Kidney tubule cell (primary cell): Measurements from ENCODE around the gene HIPK2.
A peak's percentile ranks its signal among the peaks of the same experiment; 100 is the strongest.
"Not testable (repeated sequence)": the region's sequence is repeated elsewhere in the genome, so short reads cannot be mapped to it uniquely, and the experiment has no call there.

Source experiments
- DNase-seq: peaks from one replicate; pipeline ENCODE4 v3.0.0-alpha.2; 2018; ENCODE audit warnings: low spot score

The HIPK2 gene

DNA sequence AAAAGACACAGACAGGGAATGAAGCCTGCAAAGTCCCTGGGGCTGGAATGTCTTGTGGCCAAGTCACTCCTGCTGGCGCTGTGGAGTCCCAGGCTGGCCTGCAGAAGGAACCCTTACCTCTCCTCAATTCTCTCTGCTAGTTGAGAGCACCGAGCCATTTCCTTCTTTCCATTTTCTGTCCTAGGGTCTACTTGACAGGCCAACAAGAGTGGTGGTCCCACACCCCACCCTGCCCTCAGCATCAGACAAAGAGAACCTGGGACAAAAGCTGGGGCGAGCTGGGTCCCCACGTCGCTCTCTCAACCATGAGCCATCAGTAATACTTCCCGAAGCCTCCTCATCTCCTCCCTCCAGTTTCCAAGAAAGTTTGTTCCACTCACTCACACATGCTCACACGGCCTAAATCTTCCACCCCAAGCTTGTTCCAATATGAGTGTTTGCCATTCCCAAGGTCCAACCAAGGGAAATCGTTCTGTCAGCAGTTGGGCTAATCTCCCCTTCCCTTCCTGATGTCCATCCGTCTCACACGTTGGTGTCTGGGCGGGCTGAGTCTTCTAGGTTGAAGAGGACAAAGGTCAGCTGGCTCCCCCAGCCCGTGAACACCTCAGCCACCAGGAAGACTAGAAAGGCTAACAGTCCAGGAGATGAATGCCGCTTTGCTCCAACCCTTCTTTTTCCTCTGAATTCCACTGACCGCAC lies 210.0 kb downstream of the HIPK2 start:
- DNase-seq: no peak

DNA sequence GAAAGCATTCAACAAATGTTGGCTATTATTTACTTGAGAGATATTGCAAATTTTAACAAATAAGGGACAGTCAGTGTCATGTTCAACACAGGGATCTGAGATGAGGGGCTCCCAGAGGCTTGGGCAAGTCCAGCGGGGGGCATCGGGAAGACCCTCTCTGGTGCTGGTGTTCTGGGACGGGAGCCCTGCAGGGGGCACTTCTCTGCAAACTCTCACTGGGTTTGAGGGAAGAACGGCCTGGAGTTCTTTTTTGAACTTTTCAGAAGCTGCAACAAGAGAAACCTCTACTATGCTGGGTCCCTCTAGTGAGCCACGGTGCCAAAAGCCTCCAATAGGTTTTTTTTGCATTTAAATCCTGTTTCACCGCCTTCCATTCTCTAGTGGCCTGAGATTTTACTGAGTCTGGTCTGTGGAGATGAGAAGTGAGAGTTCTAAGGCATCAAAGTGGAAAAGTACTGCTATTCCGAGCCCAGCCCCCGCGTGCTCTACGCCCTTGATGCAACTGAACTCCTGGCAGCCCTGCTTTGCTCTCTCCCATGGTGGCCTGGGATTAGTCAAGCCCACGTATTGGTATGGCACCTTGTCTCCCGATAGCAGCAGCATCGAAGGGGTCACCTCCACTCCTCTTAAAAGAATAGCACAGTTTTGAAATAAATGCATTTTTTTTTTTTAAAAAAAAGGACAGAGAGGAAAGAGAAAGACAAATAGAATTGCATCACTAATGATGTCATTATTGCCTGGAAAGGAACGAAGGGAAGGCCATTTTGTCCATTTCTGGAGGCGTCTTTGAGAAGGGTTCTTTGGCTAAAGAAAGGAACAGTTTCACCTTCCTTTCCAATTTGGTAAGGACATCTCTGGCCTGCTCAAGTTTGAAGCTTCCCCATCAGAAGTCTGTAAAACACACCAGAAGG lies 210.8 kb downstream of the HIPK2 start:
- no peak for DNase-seq

DNA sequence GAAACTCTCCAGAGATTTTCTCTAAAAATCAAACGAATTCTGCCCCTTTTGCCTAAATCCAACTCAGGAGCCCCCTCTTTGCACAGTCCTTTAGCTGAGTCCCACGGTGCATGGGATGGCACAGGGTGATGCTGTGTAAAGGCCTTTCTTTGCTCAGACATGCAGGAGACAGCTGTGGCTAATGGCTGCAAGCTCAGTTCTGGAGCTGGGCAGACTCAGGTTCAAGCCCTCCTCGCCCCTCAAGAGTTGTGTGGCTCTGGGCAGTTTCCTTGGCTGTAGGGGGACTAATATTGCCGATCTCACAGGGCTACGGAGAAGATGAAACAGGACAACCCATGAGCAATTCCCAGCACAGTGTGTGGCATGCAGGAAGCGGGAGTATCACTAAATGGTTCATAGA lies 211.7 kb downstream of the HIPK2 start:
- no peak for DNase-seq

DNA sequence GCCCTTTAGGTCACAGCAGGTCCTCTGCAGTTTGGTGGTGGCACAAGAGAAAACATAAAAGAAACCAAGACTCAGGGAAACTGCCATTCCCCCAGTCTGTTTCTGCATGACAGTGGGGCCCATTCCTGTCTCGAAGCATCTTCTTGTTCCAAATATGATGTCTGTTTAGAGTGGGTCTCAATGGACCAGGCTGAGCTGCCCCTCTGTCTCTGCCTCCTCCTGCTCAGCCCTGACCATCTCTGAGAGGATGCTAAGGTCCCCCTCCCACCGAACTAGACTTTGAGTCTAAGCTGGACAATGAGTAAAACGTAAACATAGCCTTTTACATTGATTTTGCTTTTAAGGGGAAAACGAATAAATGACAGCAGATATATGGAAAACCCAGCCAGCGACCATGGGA lies 213.9 kb downstream of the HIPK2 start:
- DNase-seq: no peak

DNA sequence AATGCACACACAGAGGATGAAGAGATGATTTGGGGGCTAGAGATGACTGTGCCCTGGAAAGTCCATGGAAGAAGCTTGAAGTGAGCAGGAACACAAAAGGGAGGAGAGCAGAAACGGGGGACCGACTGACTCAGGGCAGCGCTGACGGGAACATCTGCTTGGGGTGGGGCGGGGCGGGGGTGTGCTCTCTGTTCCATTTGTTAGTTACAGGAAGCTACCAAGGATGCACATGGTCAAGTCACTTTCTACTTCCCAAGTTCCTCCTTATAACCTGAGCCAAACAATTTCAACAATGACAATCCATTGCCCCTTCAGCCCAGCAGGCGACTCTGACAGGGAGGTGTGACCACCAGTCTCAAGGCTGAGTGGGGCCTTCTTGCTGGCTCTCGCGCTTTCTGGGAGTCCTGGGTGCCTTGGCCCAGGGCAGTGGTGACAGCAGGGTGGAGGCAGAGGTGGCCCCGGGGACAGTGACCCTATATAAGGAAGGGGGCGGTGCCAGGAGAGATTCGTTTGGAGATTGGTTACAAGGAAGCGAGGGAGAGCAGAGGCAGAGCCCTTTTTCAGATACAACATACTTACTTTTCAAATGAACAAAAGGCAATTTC lies 214.7 kb downstream of the HIPK2 start:
- DNase-seq: no peak

DNA sequence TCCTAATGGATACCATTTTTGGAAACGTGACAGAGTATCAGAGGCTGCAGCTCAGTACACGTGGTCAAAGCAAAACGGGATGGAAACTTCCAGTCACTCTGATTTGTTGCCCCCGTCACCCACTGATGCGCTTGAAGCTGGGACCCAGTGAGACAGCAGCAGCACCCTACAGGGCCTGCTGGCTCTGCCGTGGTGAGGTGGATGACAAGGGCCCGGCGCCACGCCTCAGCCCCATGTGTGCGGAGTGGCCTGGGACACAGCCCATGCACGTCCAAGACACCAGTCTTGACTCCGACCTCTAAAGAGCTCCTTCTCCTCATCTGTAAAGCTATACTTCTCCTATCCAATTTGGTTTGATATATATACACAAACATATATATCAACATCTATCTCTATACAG lies 215.3 kb downstream of the HIPK2 start:
- DNase-seq: no peak

DNA sequence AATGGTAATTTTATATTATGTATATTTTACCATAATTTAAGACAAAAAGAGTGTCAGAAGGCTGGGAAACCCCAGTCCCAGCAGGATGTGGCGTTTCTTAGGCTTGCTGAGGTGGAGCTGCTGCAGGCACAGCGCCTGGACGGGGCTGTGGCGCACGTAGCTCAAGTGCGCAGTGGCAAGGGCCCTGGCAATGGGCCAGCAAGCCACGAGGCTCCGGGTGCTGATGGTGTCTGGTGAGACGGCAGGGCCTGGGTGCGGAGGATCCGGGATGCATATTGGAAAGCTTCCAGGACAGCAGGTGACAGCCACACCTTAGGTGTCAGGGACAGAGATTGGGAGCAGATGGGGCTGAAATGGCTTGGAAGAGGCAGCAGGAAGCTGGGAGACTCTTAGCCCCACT lies 217.1 kb downstream of the HIPK2 start:
- no peak for DNase-seq

DNA sequence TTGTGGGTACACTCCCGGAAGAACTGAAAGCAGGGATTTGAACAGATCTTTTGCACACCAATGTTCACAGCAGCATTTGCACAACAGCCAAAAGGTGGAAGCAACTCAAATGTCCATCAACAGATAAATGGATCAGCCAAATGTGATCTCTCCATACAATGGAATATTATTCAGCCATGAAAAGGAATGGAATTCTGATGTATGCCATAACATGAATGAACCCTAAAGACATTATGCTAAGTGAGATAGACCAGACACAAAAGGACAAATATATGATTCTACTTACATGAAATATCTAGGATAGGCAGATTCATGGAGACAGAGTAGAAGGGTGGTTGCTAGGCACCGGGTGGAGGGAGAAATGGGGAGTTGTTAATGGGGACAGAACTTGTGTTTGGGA lies 217.6 kb downstream of the HIPK2 start:
- no peak for DNase-seq

DNA sequence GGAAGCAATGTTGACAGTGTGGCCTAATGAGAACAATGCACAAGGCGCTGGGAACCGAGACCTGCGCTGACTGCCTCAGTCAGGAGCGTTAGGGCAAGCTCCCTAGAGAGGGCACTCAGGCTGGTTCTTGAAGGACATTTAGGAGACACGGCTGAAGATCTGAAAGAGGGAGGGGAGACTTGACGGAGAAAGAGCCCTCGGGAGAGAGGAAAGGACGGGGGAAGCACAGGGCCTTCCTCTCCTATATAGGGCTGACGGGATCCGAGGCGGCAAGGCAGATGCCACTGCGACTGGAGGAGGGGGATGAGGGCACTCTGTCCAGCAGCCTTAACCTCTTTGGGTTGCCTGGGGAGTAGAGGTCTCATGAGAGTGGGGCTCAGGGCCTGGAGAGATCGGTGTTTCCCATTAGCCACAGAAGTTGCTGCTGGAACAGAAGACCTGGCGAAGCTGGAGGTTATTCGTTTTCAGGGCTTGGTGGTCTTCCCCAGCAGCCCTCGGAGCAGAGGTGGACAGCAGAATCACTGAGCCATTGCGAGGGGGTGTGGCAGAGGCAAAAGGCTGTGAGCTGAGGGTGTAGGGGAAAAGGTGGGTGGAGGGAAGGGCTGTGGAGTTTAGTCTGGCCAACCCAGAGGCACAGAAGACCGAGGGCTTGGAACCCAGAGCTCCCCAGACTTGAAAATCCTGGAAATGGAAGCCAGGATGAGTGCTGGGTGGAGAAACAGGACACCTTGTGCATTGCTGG lies 218.3 kb downstream of the HIPK2 start:
- DNase-seq: no peak

DNA sequence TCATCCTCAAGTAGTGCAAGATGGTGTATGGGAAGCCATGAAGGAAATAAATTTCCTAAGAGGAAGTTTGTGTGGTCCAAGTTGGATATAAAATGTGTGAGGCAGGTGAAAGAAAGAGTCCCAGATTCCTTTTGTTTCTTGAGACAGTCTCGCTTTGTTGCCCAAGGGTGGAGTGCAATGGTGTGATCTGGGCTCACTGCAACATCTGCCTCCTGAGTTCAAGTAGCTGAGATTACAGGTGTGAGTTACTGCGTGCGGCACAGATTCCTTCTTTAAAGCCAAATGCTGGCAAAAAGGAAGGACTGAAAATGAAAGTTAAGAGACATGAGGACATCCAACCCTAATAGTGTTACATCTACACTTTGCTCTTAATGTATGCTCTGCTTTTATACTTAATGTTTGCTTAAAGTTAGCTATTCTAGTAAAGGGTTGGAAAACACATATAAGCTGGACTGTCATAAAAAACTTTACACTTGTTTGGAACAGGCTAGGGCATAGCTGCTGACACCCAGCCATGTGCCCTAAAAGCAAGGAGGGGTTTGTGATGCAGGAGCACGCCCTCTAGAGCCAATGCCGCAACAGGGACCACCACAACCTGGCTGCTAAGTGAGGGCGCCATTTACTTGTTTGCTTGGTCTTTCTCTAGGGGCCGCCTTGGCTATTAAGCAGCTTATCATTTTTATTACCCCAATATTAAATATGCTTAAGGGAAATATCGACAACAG lies 219.8 kb downstream of the HIPK2 start:
- DNase-seq: peak; percentile 3

DNA sequence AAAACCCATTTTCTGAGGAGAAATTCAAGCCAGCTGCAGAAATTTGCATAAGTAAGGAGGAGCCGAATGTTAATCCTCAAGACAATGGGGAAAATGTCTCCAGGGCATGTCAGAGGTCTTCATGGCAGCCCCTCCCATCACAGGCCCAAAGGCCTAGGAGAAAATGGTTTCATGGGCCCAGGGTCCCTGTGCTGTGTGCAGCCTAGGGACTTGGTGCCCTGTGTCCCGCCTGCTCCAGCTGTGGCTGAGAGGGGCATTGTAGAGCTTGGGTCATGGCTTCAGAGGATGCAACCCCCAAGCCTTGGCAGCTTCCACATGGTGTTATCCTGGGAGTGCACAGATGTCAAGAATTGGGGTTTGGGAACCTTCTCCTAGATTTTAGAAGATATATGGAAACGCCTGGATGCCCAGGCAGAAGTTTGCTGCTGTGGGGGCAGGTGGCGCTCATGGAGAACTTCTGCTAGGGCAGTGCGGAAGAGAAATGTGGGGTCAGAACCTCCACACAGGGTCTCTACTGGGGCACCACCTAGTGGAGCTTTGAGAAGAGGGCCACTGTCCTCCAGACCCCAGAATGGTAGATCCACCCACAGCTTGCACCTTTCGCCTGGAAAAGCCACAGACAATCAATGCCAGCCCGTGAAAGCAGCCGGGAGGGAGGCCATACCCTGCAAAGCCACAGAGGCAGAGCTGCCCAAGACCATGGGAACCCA lies 223.7 kb downstream of the HIPK2 start:
- DNase-seq: not testable (repeated sequence)

DNA sequence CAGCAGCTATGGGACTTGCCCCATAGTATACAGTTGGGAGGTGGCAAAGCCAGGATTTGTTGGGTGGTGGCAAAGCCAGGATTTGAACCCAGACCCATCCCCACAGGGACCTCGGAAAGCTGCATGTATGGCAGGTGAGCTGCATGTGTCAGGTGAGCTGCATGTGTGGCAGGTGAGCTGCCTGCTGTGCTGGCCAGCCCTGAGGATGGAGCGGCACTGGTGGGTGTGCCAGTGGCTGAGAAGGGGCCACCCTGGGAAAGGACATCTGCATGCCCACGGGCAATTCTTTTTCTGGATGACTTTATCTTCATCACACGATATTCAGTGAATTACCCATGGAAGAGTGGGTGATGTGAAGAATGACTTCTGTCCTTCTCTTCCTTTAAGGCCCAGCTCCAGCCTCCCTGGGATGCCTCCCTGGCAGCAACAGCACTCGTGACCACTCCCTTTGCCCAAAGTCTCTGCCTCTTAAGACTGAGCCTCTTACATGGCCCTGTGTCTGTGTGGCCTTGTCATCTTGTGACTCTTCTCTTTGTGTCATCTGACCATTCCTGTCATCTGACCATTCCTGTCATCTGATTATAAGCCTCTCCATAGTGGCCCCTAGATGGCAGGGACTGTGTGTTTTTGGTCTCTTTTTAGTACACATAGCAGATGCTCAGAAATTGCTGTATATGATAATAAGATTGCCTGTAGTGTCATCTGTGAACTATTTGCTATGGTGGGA lies 229.3 kb downstream of the HIPK2 start:
- DNase-seq: no peak

DNA sequence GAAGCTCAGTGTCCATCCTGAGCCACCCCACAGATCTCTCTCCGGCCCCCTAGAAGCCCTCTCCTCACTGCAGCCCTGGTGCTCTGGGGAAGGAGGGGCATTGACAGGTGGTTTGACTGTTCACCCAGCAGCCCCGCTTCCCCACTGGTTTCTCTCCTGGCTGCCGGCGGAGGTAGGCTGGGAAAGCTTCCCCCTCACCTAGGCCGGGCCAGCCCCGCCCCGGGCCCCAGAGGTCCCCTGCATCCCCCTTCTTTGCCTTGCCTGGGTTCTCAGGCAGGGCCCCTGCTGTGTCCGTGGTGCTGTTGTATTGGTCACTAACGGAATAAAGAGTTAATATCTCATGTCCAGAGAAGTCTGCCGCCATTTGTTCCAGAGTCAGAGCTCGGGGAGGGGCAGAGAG lies 233.2 kb downstream of the HIPK2 start:
- DNase-seq: no peak

DNA sequence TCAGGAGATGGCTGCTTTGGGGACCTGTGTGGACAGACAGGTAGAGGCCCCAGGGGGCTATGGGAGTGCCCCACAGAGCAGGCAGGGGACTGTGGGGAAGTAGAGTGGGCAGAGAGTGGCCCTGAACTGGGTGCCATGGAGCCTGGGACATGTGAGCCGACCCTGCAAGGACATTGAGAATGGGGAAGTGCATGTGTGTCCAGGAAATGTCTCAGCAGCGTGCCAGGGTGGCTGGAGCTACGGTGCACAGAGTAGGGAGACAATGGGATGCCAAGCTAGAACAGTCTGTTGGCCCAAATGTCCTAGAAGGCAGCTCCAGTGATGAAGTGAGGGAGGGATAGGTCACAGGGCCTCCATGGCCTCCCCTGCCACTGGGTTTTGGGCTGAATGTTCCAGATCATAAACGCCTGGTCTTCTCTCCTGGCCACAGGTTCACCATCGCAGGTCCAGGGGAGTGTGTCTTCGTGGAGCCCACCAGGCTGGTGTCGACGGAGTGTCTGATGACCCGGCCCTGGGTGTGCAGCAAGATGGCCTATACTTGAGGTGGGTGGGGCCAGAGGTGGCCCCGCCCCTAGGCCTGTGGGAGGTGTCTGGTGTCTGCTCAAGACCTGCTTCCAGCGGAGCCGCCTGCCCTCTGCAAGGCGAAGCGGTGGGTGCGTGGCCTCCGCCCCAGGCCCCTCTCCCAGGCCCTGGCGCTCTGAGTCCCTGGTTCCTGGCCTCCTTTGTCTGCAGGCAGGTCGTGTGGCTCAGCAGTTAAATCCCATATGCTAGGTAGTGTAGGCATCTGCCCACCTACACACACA lies 233.8 kb downstream of the HIPK2 start:
- no peak for DNase-seq

DNA sequence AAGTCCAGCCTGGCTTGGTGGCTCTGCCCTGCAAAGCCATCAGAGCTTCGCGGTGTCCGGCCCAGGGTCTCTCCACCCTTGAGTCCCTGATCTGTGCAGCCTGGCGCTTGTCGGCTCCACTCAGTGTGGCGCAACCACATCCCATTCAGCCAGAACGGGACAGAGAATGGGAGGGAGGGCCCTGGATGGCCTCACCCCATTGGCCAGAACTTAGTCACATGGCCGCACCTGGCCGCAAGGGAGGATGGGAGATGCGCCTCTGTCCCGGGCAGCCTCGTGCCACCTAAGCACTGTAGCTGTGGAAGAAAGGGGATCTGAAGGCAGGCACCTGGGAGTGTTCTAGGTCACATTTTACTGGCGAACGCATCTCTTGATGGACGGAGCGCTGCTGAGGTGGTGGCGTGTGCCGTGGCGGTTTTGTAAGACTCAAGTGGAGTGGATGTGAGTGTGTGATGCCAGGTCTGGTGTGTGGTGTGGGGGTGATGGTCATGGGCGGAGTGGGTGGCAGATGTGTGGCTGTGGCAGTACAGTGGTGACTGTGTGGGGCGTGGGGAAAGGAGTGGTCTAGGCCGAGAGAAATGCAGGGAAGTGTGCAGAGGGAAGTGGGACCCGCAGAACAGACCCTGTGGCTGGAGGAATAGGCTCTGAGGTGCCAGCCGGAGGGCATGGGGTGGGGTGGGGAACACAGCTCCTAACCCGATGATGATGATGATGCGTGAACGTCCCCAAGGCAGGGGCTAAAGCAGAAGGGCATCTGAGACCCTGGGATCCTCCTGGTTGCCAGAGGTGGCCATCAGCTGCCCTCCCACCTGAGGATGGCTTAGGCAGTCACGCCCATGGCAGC lies 235.3 kb downstream of the HIPK2 start:
- no peak for DNase-seq

DNA sequence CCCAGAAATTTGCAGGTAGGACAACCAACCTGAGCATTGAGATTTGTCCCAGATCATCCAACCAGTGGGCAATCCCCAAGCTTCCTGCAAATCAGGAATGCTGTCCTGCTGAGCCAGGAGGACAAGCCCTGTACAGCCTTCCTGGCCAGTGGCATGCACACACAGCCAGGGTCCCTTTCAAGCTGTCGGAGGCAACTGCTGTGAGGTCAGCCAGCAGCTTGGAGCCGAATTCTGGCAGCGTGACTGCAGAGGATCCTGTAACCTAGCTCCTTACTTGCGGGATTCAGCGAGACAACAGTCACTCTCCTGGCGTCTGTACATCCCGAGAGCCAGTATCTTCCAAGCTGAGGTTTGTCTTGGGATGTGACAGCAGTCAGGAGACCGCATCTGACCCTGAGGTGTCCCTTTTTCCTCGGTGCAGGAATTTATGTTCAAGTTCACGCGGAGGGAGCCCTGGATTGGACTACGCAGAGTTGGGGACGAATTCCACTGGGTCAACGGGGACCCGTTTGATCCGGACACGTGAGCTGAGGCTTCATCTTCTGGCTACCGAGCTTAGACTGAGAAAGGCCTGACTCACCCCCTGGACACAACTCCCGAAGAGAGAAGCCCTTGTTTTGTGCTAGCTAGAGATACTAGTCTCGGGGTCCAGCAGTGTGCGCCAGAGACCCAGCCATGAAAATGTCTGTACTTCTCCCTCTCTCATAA lies 236.0 kb downstream of the HIPK2 start:
- peak; percentile 11 for DNase-seq

DNA sequence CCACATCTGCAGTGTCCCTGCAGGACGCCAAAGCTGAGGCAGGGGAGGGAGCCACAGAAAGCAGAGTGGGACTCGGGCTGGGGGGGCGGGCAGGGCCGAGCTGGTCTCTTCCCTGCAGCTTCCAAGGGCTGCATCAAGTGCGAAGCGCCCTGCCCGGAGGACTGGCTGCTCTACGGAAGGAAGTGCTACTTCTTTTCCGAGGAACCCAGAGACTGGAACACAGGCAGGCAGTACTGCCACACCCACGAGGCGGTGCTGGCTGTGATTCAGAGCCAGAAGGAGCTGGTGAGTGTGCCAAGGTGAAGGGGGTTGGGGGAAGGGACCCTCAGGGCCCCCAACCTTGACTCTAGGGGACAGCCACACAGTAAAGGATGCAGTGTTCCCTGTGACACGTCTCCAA lies 237.6 kb downstream of the HIPK2 start:
- DNase-seq: no peak
